ENCODE data around the gene SNX13. TPM values are rescaled to one million over a fixed set of nuclear protein-coding genes. Genes with fewer than 3 reads are reported as not detected.

The SNX13 gene
- total and polyA plus RNA-seq, 2 experiments from 2014 or later = 7.5 to 42.7 TPM

- Histone ChIP-seq H3K4me3 (no peak overlapping the region), H3K4me2 (no peak overlapping the region), H3K27me3 (ENCODE audit: insufficient read depth) (no peaks in the 10 kb centered on the region), H2AFZ (no peak overlapping the region), H3K36me3 (ENCODE audit: insufficient read depth) (no peaks in the 10 kb centered on the region), H3F3A (replicated peaks; ENCODE audit: low read depth) (no peaks in the 10 kb centered on the region), H3K27ac (ENCODE audit: low read depth) (no peak overlapping the region), H3K79me2 (replicated peaks; ENCODE audit: insufficient read depth) (no peaks in the 10 kb centered on the region), H3K9me2 (ENCODE audit: insufficient read depth) (no peaks in the 10 kb centered on the region), H4K20me1 (replicated peaks; ENCODE audit: insufficient read depth) (no peaks in the 10 kb centered on the region), H3K4me1 (ENCODE audit: insufficient read depth) (peaks cover 18% of the 10 kb centered on the region)
- no peak overlapping the region for H3K4me3 Mint-ChIP-seq
- H3K4me1 Mint-ChIP-seq = peaks cover 21% of the 10 kb centered on the region
- no peaks in the 10 kb centered on the region for H3K36me3 Mint-ChIP-seq (ENCODE audit: low read depth)
- ATAC-seq = no peak
- H3K9me3 Mint-ChIP-seq = no peaks in the 10 kb centered on the region
- TF ChIP-seq EZH2phosphoT487 (IDR thresholded peaks at IDR 0.05; ENCODE audit: unreplicated experiment) (no peak), NANOG (IDR thresholded peaks at IDR 0.05; ENCODE audit: borderline replicate concordance) (no peak)
- DNase-seq (ENCODE audit: low spot score) = no peak
- no peak overlapping the region for H3K27ac Mint-ChIP-seq
- H3K27me3 Mint-ChIP-seq (ENCODE audit: insufficient read depth, low read depth, poor library complexity) = no peaks in the 10 kb centered on the region
Measured at GRCh38 chr7:17774716-17775288, 165.5 kb downstream of the SNX13 start.

- Mint-ChIP-seq H3K27ac (no peak overlapping the region), H3K9me3 (no peaks in the 10 kb centered on the region), H3K4me1 (peaks cover 23% of the 10 kb centered on the region), H3K36me3 (ENCODE audit: low read depth) (no peaks in the 10 kb centered on the region), H3K27me3 (ENCODE audit: insufficient read depth, low read depth, poor library complexity) (no peaks in the 10 kb centered on the region), H3K4me3 (no peak overlapping the region)
- H3K27me3 ChIP-seq (ENCODE audit: insufficient read depth) = no peaks in the 10 kb centered on the region
- H3K9me2 ChIP-seq (ENCODE audit: insufficient read depth) = no peaks in the 10 kb centered on the region
- H3K79me2 ChIP-seq (replicated peaks; ENCODE audit: insufficient read depth) = no peaks in the 10 kb centered on the region
- no peak overlapping the region for H3K27ac ChIP-seq (ENCODE audit: low read depth)
- DNase-seq (ENCODE audit: low spot score) (no peak), ATAC-seq (no peak)
- H3K4me2 ChIP-seq = no peak overlapping the region
- no peak overlapping the region for H2AFZ ChIP-seq
- no peaks in the 10 kb centered on the region for H4K20me1 ChIP-seq (replicated peaks; ENCODE audit: insufficient read depth)
- H3F3A ChIP-seq (replicated peaks; ENCODE audit: low read depth) = no peaks in the 10 kb centered on the region
- no peaks in the 10 kb centered on the region for H3K36me3 ChIP-seq (ENCODE audit: insufficient read depth)
- no peak overlapping the region for H3K4me3 ChIP-seq
- TF ChIP-seq ZNF114 (CRISPR knock-in tag; IDR thresholded peaks at IDR 0.05) = no peak
- TF ChIP-seq JUNB (IDR thresholded peaks at IDR 0.05; ENCODE audit: unreplicated experiment) = no peak
- TF ChIP-seq ZNF331 (CRISPR knock-in tag; IDR thresholded peaks at IDR 0.05; ENCODE audit: low read depth) = no peak
- no peak for TF ChIP-seq EZH2 (IDR thresholded peaks at IDR 0.05; ENCODE audit: low read depth, unreplicated experiment)
- TF ChIP-seq CREB1 (CRISPR knock-in tag; IDR thresholded peaks at IDR 0.05; ENCODE audit: low read depth) = no peak
- TF ChIP-seq CTCF (conservative IDR thresholded peaks at IDR 0.05; ENCODE audit: low read depth in 2 of 2) = no peak
- H3K4me1 ChIP-seq (ENCODE audit: insufficient read depth) = peaks cover 18% of the 10 kb centered on the region
Measured at GRCh38 chr7:17774248-17774647, 166.0 kb downstream of the SNX13 start.

- TF ChIP-seq EZH2phosphoT487 (IDR thresholded peaks at IDR 0.05; ENCODE audit: unreplicated experiment) = no peak
- no peak for TF ChIP-seq STAT1 (IDR thresholded peaks at IDR 0.05; ENCODE audit: unreplicated experiment)
- TF ChIP-seq CREB1 (CRISPR knock-in tag; IDR thresholded peaks at IDR 0.05; ENCODE audit: low read depth) = no peak
- no peak for TF ChIP-seq ZNF462 (CRISPR knock-in tag; IDR thresholded peaks at IDR 0.05)
- H3K4me3 Mint-ChIP-seq = no peak overlapping the region
- no peaks in the 10 kb centered on the region for H4K20me1 ChIP-seq (replicated peaks; ENCODE audit: insufficient read depth)
- H3K27me3 Mint-ChIP-seq (ENCODE audit: insufficient read depth, low read depth, poor library complexity) = no peaks in the 10 kb centered on the region
- no peak overlapping the region for H2AFZ ChIP-seq
- no peak for DNase-seq (ENCODE audit: low spot score)
- no peaks in the 10 kb centered on the region for H3K9me3 Mint-ChIP-seq
- no peak overlapping the region for H3K4me2 ChIP-seq
- no peak overlapping the region for H3K4me3 ChIP-seq
- H3F3A ChIP-seq (replicated peaks; ENCODE audit: low read depth) = no peaks in the 10 kb centered on the region
- no peak overlapping the region for H3K27ac Mint-ChIP-seq
- no peaks in the 10 kb centered on the region for H3K79me2 ChIP-seq (replicated peaks; ENCODE audit: insufficient read depth)
- ATAC-seq = no peak
- H3K36me3 Mint-ChIP-seq (ENCODE audit: low read depth) = no peaks in the 10 kb centered on the region
- no peaks in the 10 kb centered on the region for H3K36me3 ChIP-seq (ENCODE audit: insufficient read depth)
- peaks cover 23% of the 10 kb centered on the region for H3K4me1 Mint-ChIP-seq
- no peak overlapping the region for H3K27ac ChIP-seq (ENCODE audit: low read depth)
- H3K4me1 ChIP-seq (ENCODE audit: insufficient read depth) = peaks cover 18% of the 10 kb centered on the region
- H3K27me3 ChIP-seq (ENCODE audit: insufficient read depth) = no peaks in the 10 kb centered on the region
- H3K9me2 ChIP-seq (ENCODE audit: insufficient read depth) = no peaks in the 10 kb centered on the region
Measured at GRCh38 chr7:17773289-17773626, 167.0 kb downstream of the SNX13 start.

Measured in GM23338 (cell line).